Measurements from ENCODE around the gene NOS3. TPM values are rescaled to one million over a fixed set of nuclear protein-coding genes. Genes with fewer than 3 reads are reported as not detected.
"Not testable (repeated sequence)": the region's sequence is repeated elsewhere in the genome, so short reads cannot be mapped to it uniquely, and the experiment has no call there.

NOS3 gene
- total RNA-seq, 2 experiments from 2014 or later: 27.7 to 30.2 TPM

DNA sequence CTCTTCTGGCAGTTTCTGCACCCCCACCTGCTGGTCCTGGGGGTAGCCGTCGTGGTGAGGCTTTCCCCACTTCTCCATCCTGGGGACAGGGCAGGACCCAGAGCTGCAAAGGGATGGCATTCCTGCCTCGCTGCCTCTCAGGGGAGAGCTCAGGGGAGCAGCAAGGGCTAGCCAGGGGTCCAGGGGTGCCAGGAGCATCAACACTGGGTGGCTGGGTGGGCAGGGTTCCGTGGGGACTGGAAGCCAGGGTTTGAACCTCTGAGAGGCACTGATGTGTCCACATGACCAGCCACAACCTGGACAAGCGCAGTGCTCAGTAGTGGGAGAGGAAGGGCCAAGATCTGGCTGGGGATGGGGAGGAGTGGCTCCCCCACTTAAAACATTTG lies 43.0 kb downstream of the NOS3 start:
- H3K27ac Mint-ChIP-seq: no peak overlapping the region
- H3K4me3 Mint-ChIP-seq: no peak overlapping the region
- no peak for DNase-seq
- ChIA-PET POLR2A (no interaction called here), CTCF (interaction anchor here (1.1 kb wide), 1 partner anchor 25 kb away, joined by 3 read pairs; no protein-coding TSS in a partner anchor)
- H3K4me1 Mint-ChIP-seq: peaks cover 16% of the 10 kb centered on the region
- no peaks in the 10 kb centered on the region for H3K27me3 Mint-ChIP-seq
- no peaks in the 10 kb centered on the region for H3K9me3 Mint-ChIP-seq
- H3K36me3 Mint-ChIP-seq (ENCODE audit: low read depth): peaks cover 15% of the 10 kb centered on the region

DNA sequence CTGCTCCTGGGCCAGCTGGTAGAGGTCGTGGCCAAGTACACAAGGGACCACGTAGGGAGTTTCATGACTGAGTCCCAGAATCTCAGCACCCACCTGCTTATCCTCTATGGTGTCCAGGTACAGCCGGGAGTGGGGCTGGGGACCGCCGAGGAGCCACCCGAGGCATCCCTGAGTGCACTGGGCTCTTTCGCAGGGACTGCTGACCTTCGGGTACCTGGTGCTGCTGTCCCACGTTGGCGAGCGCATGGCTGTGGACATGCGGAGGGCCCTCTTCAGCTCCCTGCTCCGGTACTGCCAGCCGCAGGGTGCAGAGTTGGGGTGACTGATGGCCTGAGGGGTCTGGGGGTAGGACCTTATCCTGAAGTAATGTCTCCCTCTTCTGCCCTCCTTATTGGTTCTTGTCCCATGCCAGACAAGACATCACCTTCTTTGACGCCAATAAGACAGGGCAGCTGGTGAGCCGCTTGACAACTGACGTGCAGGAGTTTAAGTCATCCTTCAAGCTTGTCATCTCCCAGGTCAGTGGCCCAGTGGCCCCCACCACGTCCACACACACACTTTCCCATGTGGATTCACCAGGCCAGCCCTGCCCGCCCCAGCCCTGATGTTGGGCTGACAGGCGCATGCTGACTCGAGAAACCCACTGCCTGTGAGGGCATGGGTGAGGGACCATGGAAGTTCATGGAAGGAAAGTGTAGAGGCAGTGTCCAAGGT lies 43.7 kb downstream of the NOS3 start:
- H3K27ac Mint-ChIP-seq: no peak overlapping the region
- H3K4me3 Mint-ChIP-seq: no peak overlapping the region
- H3K36me3 Mint-ChIP-seq (ENCODE audit: low read depth): peaks cover 15% of the 10 kb centered on the region
- H3K9me3 Mint-ChIP-seq: no peaks in the 10 kb centered on the region
- POLR2A ChIA-PET: no interaction called here
- H3K27me3 Mint-ChIP-seq: no peaks in the 10 kb centered on the region
- CTCF ChIA-PET: no interaction called here
- no peak for DNase-seq
- peaks cover 18% of the 10 kb centered on the region for H3K4me1 Mint-ChIP-seq

DNA sequence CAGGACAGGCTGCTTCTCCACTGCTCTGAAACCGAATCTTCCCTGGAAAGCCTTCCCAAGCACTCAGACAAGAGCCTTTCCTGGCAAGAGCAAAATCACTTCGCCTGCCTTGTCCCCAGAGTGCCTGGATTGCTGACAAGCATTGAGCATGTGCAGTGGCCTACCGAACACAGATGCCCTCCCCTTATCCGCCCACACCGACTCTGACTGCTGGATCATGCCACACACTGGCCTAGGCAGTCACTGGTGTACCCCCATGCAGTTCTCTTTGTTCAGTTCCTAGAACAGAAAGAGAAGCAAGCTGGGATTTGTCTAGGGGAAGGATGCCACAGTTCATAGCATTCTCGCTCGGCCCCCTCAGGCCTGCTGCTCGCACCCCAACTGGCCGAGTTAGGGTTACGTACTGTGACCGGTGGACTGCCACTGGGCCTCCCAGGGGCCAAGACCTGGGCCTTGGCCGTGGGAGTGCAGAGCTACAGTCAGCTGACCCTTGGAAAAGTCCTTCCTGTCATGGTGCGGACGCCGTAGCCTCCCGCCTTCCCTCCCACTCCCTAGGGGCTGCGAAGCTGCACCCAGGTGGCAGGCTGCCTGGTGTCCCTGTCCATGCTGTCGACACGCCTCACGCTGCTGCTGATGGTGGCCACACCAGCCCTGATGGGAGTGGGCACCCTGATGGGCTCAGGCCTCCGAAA lies 44.4 kb downstream of the NOS3 start:
- H3K9me3 Mint-ChIP-seq: no peaks in the 10 kb centered on the region
- H3K27me3 Mint-ChIP-seq: no peaks in the 10 kb centered on the region
- no peak for DNase-seq
- POLR2A ChIA-PET: no interaction called here
- no peak overlapping the region for H3K4me3 Mint-ChIP-seq
- H3K27ac Mint-ChIP-seq: no peak overlapping the region
- H3K36me3 Mint-ChIP-seq (ENCODE audit: low read depth): peaks cover 15% of the 10 kb centered on the region
- CTCF ChIA-PET: no interaction called here
- H3K4me1 Mint-ChIP-seq: peaks cover 19% of the 10 kb centered on the region

DNA sequence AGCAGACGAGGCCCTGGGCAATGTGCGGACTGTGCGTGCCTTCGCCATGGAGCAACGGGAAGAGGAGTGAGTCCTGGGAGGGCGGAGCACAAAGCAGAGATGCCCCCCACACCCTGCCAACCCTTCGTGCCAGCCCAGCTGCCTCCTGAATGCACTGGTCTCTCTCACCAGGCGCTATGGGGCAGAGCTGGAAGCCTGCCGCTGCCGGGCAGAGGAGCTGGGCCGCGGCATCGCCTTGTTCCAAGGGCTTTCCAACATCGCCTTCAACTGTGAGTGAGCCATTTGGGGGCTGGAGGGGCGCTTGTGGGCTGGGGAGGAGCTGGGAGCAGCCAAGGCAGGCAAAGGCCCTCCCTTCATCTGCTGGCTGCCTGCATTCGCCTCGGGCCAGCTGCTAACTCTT lies 45.1 kb downstream of the NOS3 start:
- no peaks in the 10 kb centered on the region for H3K9me3 Mint-ChIP-seq
- no peak overlapping the region for H3K27ac Mint-ChIP-seq
- CTCF ChIA-PET: interaction anchor here (1.3 kb wide), 1 partner anchor 27 kb away, joined by 3 read pairs; no protein-coding TSS in a partner anchor
- H3K36me3 Mint-ChIP-seq (ENCODE audit: low read depth): peaks cover 15% of the 10 kb centered on the region
- H3K27me3 Mint-ChIP-seq: no peaks in the 10 kb centered on the region
- no peak for DNase-seq
- H3K4me3 Mint-ChIP-seq: no peak overlapping the region
- POLR2A ChIA-PET: no interaction called here
- peaks cover 19% of the 10 kb centered on the region for H3K4me1 Mint-ChIP-seq

DNA sequence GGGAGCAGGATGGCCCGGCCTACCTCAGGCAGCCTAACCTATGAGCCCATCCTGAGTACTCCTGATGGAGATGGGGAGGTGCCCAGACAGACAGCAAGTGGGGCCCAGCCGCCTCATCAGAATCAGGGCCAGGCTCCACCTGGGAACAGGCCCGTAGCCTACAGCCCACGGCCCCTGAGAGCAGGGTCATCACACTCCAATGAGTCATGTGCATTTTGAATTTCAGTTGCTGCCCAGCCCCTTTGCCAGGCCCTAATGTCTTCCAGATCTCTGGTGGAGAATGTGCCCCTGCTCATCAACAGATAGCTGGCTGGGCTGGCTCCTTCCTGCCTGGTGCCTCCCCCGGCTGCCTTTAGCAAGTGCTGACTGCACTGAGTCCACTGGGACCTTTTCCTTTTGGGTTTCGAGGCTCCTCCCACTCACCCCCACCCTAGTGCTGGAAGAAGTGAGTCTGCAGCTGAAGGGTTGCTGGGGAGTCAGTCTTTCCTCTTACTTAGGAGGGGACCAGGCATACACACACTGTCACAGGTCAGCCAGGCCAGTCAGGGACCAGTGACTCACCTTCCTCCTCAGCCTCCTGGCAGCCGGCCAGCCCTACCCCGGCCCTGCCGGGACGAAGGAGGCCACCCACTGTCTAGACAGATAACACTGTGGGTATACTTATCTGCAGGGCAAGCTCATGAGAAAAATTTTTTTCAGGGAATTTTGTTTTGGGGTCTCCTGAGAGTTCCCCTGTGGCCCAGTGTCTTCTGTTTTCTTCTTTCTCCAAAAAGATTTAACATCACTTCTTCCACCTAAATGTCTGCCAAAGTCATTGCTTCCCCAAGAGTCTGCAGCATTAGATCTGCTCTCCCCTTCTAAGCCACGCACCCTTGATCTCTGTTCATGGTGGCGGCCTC lies 48.4 kb downstream of the NOS3 start:
- ChIA-PET CTCF (interaction anchor here (0.6 to 1.7 kb wide), 3 partner anchors 11 to 21 kb away, joined by 3 to 10 read pairs (median 4); partner anchors contain the start of gene ABCB8), POLR2A (interaction anchor here (0.8 to 1.9 kb wide), 3 partner anchors 7 to 12 kb away, joined by 4 to 5 read pairs (median 4); partner anchors contain the start of gene ABCB8)
- H3K27ac Mint-ChIP-seq: peak overlapping the region; percentile 41
- DNase-seq: peak; percentile 56
- no peaks in the 10 kb centered on the region for H3K27me3 Mint-ChIP-seq
- no peak overlapping the region for H3K4me3 Mint-ChIP-seq
- peaks cover 10% of the 10 kb centered on the region for H3K36me3 Mint-ChIP-seq (ENCODE audit: low read depth)
- H3K9me3 Mint-ChIP-seq: no peaks in the 10 kb centered on the region
- H3K4me1 Mint-ChIP-seq: peaks cover 14% of the 10 kb centered on the region

DNA sequence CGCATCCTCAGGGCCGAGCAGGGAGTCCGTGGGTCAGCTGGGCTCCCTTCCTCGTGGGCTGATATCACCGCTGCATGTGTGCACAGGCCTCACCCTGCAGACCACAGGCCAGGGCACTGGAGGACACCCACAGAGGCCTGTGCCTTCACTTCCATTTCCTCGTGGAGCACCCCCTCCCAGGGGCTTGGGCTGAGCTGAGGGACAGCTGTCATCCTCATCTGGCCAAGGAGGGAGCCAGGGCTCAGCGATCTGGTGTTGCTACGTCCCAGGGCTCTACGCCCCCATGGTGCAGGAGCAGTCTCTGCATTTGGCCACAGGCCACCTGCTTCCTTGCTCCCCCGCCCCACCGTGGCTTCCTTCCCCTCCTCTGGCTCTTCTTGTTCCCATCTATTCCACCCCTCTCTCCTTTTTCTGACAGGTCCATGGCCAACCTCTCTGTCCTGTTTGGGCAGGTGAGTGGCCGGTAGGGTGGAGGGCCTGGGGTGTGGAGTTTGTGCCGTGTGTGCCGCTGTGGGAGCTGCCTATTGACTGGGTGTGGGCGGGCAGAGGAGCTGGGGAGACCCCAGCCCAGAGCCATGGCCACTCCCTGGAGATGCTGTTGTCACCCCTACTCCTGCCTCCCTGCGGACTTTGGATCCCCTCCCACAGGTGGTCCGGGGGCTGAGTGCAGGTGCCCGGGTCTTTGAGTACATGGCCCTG lies 49.2 kb downstream of the NOS3 start:
- peaks cover 13% of the 10 kb centered on the region for H3K36me3 Mint-ChIP-seq (ENCODE audit: low read depth)
- H3K27ac Mint-ChIP-seq: peak overlapping the region; percentile 41
- no peak overlapping the region for H3K4me3 Mint-ChIP-seq
- DNase-seq: no peak
- H3K27me3 Mint-ChIP-seq: no peaks in the 10 kb centered on the region
- POLR2A ChIA-PET: interaction anchor here (1.0 to 1.9 kb wide), 3 partner anchors 10 to 12 kb away, joined by 4 to 5 read pairs (median 5); partner anchors contain the start of gene ABCB8
- CTCF ChIA-PET: interaction anchor here (1.7 kb wide), 1 partner anchor 11 kb away, joined by 10 read pairs; the partner anchor contains the start of gene ABCB8
- no peaks in the 10 kb centered on the region for H3K9me3 Mint-ChIP-seq
- peaks cover 14% of the 10 kb centered on the region for H3K4me1 Mint-ChIP-seq

DNA sequence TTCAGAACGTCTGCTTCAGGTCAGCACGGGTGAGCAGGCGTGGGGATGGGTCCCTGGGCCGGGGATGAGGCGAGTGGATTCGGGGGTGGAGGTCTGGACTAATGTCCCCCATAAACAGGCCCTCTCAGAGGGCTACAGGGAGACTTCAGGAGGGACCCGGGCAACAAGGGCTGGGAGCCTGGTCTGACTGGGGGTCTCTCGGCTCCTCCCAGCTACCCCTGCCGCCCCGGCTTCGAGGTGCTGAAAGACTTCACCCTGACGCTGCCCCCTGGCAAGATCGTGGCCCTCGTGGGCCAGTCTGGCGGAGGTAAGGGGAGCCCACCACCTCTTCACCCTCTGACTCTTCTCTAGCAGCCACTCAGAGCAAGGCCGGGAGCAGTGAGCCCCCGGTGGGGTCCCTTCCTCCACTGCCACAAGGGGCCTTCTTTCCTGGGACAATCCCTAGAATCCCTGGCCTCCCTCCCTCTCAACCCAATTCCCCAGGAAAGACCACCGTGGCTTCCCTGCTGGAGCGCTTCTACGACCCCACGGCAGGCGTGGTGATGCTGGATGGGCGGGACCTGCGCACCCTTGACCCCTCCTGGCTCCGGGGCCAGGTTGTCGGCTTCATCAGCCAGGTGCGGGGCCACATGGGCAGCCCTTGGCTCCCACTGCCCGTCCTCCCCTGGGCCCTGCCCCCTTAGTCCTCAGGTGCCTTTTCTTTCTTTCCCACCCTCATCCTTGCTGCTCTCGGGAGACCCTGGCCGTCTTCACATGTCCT lies 50.0 kb downstream of the NOS3 start:
- POLR2A ChIA-PET: interaction anchor here (0.7 to 1.5 kb wide), 2 partner anchors 8 to 10 kb away, joined by 3 to 5 read pairs; no protein-coding TSS in a partner anchor
- Mint-ChIP-seq H3K27ac (no peak overlapping the region), H3K27me3 (no peaks in the 10 kb centered on the region), H3K36me3 (ENCODE audit: low read depth) (peaks cover 10% of the 10 kb centered on the region), H3K4me1 (peaks cover 14% of the 10 kb centered on the region), H3K9me3 (no peaks in the 10 kb centered on the region), H3K4me3 (no peak overlapping the region)
- CTCF ChIA-PET: no interaction called here
- no peak for DNase-seq

DNA sequence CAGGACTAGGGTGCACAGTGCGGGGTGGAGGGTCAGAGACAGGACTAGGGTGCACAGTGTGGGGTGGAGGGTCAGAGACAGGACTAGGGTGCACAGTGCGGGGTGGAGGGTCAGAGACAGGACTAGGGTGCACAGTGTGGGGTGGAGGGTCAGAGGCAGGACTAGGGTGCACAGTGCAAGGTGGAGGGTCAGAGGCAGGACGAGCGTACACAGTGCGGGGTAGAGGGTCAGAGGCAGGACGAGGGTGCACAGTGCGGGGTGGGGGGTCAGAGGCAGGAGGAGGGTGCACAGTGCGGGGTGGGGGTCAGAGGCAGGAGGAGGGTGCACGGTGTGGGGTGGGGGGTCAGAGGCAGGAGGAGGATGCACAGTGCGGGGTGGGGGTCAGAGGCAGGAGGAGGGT lies 52.6 kb downstream of the NOS3 start:
- H3K4me3 Mint-ChIP-seq: not testable (repeated sequence)

DNA sequence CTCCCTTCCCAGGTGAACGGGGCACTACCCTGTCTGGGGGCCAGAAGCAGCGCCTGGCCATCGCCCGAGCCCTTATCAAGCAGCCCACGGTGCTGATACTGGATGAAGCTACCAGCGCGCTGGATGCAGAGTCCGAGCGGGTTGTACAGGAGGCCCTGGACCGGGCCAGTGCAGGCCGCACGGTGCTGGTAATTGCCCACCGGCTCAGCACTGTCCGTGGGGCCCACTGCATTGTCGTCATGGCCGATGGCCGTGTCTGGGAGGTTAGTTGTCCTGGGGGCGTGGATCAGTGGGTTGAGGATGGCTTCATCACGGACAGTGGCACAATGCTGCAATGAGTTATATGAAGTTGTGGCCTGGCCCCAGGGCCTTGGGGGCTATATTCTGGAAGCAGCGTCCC lies 53.1 kb downstream of the NOS3 start:
- DNase-seq: no peak
- ChIA-PET POLR2A (interaction anchor here (0.8 kb wide), 1 partner anchor 13 kb away, joined by 3 read pairs; no protein-coding TSS in a partner anchor), CTCF (no interaction called here)
- no peaks in the 10 kb centered on the region for H3K9me3 Mint-ChIP-seq
- no peak overlapping the region for H3K4me3 Mint-ChIP-seq
- peaks cover 2% of the 10 kb centered on the region for H3K36me3 Mint-ChIP-seq (ENCODE audit: low read depth)
- H3K27ac Mint-ChIP-seq: no peak overlapping the region
- H3K27me3 Mint-ChIP-seq: no peaks in the 10 kb centered on the region
- H3K4me1 Mint-ChIP-seq: peaks cover 11% of the 10 kb centered on the region

More for the DNA sequence above, 52.6 kb downstream of the NOS3 start:
- H3K27me3 Mint-ChIP-seq; CTCF ChIA-PET; POLR2A ChIA-PET; H3K36me3 Mint-ChIP-seq (ENCODE audit: low read depth); H3K27ac Mint-ChIP-seq; DNase-seq; H3K9me3 Mint-ChIP-seq: not testable (repeated sequence)
- H3K4me1 Mint-ChIP-seq: peaks cover 16% of the 10 kb centered on the region

DNA sequence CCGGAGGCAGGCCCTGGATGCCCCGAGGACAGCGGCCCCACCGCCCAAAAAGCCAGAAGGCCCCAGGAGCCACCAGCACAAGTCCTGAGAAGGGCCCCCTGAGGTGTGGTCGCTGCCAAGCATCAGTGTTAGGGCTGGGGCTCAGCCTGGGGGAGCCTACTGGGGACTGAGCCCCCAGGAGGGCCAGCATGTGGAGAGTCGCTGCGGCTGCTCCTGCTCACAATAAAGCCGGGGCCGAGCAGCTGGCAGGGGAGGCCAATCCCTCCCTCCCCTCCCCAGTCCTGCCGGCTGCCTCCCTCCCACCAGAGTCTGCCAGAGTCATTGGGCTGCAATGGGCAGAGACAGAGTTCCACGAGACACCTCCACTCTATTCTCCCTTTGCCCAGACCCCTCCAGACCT lies 54.4 kb downstream of the NOS3 start:
- POLR2A ChIA-PET: no interaction called here
- Mint-ChIP-seq H3K4me3 (no peak overlapping the region), H3K27ac (no peak overlapping the region), H3K27me3 (peaks cover 4% of the 10 kb centered on the region), H3K36me3 (ENCODE audit: low read depth) (peaks cover 2% of the 10 kb centered on the region), H3K4me1 (peaks cover 2% of the 10 kb centered on the region), H3K9me3 (no peaks in the 10 kb centered on the region)
- no peak for DNase-seq
- CTCF ChIA-PET: no interaction called here

DNA sequence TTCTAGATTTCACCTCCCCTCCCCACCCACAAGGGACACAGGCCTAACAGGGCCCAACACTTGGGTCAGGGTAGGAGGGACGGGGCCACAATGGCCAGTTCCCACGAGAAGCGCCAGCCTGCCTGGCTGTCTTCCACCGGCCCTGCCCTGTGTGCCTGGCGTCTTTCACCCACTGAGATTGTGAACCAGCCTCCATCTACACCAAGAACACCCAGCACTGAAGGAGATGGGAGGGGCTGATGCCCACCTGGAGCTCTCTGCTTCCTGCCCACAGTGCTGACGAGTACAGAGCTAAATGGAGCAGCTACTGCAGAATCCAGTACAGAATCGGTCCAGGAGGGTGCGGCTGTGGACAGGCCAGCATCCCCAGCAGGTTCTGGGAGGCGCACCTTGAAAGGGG lies 55.1 kb downstream of the NOS3 start:
- CTCF ChIA-PET: no interaction called here
- POLR2A ChIA-PET: no interaction called here
- DNase-seq: no peak
- peaks cover 2% of the 10 kb centered on the region for H3K36me3 Mint-ChIP-seq (ENCODE audit: low read depth)
- H3K9me3 Mint-ChIP-seq: no peaks in the 10 kb centered on the region
- H3K4me3 Mint-ChIP-seq: no peak overlapping the region
- peaks cover 8% of the 10 kb centered on the region for H3K27me3 Mint-ChIP-seq
- no peak overlapping the region for H3K27ac Mint-ChIP-seq
- H3K4me1 Mint-ChIP-seq: peaks cover 2% of the 10 kb centered on the region

Data from activated CD4-positive, alpha-beta memory T cell treated with anti-CD3 and anti-CD28 coated beads, Interleukin-2, amount 10 ng/mL, durations not matched to agents 7 days and 5 days (primary cell).